Choroid plexus epithelial cell (primary cell): ENCODE results near the gene ADGRL3.

Source experiments
- DNase-seq: peaks from one replicate; pipeline ENCODE4 v3.0.0-alpha.2; 2010; ENCODE audit warnings: low read depth
- H3K4me3 ChIP-seq: 2 replicates; pipeline ENCODE4 v1.5.1; 2011; ENCODE audit warnings: low read depth, mild to moderate bottlenecking, control low read depth, low read length, moderate library complexity
- CTCF ChIP-seq: conservative IDR thresholded peaks from 2 replicates; pipeline ENCODE4 v1.5.1; 2011; ENCODE audit warnings: low read depth, mild to moderate bottlenecking, control low read depth, inconsistent platforms, low read length, moderate library complexity

ADGRL3 gene

DNA sequence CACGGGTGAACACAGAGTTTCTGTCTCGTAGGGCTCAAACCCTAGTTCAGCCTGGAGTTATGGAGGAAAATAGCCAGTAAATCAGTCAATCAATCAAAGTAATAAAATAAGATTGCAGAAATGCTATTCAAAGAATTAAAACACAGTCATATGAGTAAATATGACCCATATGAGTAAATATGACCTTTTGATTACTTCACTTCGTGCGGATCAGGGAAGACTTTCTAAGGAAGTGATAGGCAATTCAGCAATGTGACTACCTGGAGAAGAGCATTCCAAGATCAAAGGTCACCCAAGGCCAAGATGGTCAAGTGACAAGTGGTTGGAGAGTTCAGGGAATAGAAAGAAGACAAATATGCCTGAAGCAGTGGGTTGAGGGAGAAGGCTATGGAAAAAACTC is 722.6 kb downstream of the ADGRL3 start:
- DNase-seq, result no peak
- no peak for TF ChIP-seq CTCF

GRCh38 chr4:61923179-61923578 is 723.1 kb downstream of the ADGRL3 start:
- H3K4me3 ChIP-seq, result no peak overlapping the region
- no peak for TF ChIP-seq CTCF
- peak; percentile 17 for DNase-seq

More for the DNA sequence above, 722.6 kb downstream of the ADGRL3 start:
- H3K4me3 ChIP-seq, result no peak overlapping the region

DNA sequence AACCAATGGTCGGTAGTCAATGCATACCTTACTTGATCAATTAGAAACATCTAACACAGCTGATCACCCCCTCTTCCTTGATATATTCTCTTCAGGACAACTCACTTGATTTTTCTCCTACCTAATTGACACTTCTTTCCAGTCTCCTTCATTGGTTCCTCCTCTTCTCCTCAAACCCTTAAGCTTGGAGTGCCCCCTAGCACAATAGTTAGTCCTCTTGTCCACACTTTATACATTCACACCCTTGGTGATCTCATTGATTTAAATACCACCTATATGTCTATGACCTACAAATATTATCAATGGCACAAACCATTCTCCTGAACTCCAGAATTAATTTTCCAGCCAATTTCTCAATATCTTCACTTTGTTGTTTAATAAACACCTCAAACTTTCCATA is 724.0 kb downstream of the ADGRL3 start:
- no peak overlapping the region for H3K4me3 ChIP-seq
- peak; percentile 5 for DNase-seq
- no peak for TF ChIP-seq CTCF

DNA sequence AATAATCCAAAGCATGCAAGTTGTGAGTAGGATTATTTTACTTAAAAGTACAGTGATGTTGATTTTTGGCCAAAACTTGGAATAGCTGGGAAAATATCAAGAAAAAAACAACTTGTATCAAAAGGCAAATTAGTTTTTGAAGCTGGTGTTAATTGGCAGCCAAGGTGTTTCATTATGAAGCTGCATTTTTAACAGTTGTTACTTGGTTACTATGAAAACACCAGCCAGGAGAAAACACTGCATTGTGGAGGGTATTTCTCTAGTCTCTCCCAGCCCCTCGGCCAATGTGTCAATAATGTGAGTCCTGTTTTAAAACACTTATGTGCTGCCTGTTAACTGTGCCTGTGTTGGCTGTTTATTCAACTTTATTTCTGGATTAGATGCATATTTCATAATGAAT is 733.4 kb downstream of the ADGRL3 start:
- TF ChIP-seq CTCF, result no peak
- H3K4me3 ChIP-seq, result no peak overlapping the region
- DNase-seq, result no peak

GRCh38 chr4:61934198-61934597 is 734.1 kb downstream of the ADGRL3 start:
- no peak for TF ChIP-seq CTCF
- no peak for DNase-seq
- H3K4me3 ChIP-seq, result no peak overlapping the region

DNA sequence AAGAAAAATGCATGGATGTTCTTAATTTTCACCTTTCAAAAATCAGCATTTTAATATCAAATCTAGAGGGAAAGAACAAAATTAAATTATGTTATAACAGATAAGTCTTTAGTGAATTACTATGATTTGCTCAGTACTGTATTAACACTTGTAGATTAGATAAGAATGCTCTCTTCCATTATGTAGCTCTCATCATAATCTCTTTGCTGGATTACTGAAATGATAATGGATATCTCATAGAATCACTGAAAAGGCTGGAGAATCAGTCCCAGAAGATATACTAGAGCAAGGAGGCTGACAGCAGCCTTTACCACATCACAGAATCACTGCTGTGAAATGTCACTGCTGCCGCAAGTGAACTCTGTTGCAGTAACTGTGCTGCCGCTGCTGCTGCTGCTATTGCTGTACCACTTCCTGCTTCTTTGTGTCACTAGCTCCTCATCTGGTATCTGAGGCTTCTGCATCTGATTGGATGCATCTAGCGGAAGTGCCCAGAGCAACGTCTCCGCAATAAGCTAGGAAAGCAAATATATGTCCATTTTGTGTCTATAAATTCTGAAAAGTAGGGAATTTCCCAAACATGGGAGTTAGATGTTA is 738.2 kb downstream of the ADGRL3 start:
- no peak for DNase-seq
- no peak for TF ChIP-seq CTCF
- H3K4me3 ChIP-seq, result no peak overlapping the region

DNA sequence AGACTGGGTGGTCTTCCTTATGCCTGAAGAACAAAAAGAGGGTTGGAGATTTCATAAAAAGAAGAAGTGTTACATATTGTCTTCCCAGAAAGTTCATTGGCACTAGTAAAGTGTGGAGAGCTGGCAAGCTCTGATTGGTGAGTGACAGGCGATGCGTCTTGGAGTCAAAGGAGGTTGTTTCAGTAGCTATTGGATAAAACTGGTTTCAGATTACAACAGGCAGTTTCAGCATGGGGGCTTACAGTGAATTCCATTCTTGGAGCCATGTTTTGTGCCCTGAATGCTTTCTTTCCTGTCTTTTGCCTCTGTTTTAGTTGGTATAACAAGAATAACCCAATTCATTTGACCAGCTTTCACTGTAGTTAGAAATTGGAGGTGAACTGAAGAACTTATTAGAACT is 750.5 kb downstream of the ADGRL3 start:
- no peak for DNase-seq
- TF ChIP-seq CTCF, result no peak

More for the DNA sequence above, 750.5 kb downstream of the ADGRL3 start:
- no peak overlapping the region for H3K4me3 ChIP-seq
